Duodenal mucosa (tissue), 2 donors: ENCODE results near the gene SMIM38.
A peak's percentile ranks its signal among the peaks of the same experiment; 100 is the strongest.

Experiments
- H3K27ac ChIP-seq: one replicate; pipeline ENCODE4 v1.7.0; 2013; ENCODE audit warnings: low read depth, low read length
- H3K27me3 ChIP-seq, 2 donors: one replicate each; pipeline ENCODE4 v1.7.0; 2013; ENCODE audit warnings: low read length in 2 of 2, control low read depth in 1 of 2; ENCODE audit not compliant: insufficient read depth in 2 of 2, control insufficient read depth in 1 of 2
- H3K36me3 ChIP-seq, 2 donors: one replicate each; pipeline ENCODE4 v1.7.0; 2013; ENCODE audit warnings: low read length in 2 of 2, control low read depth in 1 of 2; ENCODE audit not compliant: insufficient read depth in 2 of 2, control insufficient read depth in 1 of 2
- H3K4me1 ChIP-seq, 2 donors: one replicate each; pipeline ENCODE4 v1.7.0; 2013; ENCODE audit warnings: low read length in 2 of 2, control low read depth in 1 of 2; ENCODE audit not compliant: insufficient read depth in 2 of 2, control insufficient read depth in 1 of 2
- H3K4me3 ChIP-seq, 2 donors: one replicate each; pipeline ENCODE4 v1.7.0; 2013; ENCODE audit warnings: low read length in 2 of 2, low read depth in 1 of 2
- H3K9ac ChIP-seq, 2 donors: one replicate each; pipeline ENCODE4 v1.7.0; 2013; ENCODE audit warnings: low read length in 2 of 2, low read depth in 1 of 2
- H3K9me3 ChIP-seq, 2 donors: one replicate each; pipeline ENCODE4 v1.7.0; 2013; ENCODE audit warnings: low read length in 2 of 2, control low read depth in 1 of 2; ENCODE audit not compliant: control insufficient read depth in 1 of 2

Gene SMIM38

DNA sequence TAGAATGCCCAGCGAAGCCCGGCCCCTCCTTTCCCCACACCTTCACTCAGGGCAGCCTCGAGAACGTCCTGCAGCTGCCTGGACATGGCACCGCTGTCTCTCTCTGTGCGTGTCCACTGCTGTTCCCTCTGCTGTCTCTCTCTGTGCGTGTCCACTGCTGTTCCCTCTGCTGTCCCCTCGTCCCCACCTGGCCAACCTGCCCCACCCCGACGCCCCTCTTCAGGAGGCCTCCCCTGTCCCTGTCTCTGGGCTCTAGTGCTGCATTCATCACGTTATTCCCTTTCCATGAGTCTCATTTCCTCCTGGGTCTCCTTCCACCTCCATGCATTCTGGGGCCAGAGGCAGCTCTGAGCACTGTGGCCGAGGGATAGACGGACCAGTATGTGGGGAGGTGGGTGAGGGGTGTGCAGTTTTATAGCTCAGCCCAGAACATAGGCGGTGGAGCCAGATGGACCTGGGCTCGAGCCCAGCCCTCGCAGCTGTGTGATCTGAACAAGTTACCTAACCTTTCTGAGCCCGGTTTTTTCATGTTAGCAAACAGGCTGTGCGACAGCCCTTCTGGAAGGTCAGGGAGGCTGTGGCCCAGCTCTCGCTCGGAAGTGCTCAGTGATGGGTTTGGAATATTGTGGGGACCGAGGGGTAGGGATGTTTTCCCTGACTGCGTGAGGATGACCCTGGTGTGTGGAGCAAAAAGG, 41.9 kb upstream of the SMIM38 start:
- Histone ChIP-seq H3K27ac (no peak overlapping the region), H3K4me1 (peaks cover 9 to 10% of the 10 kb centered on the region in 2 donors), H3K9ac (no peak overlapping the region), H3K36me3 (no peaks in the 10 kb centered on the region), H3K9me3 (no peaks in the 10 kb centered on the region), H3K27me3 (peaks cover 0 to 2% of the 10 kb centered on the region in 2 donors), H3K4me3 (no peak overlapping the region)

- Histone ChIP-seq H3K36me3 (no peaks in the 10 kb centered on the region), H3K27ac (no peak overlapping the region), H3K9ac (no peak overlapping the region), H3K4me3 (no peak overlapping the region), H3K27me3 (peaks cover 0 to 2% of the 10 kb centered on the region in 2 donors), H3K4me1 (peaks cover 9 to 10% of the 10 kb centered on the region in 2 donors), H3K9me3 (no peaks in the 10 kb centered on the region)
These were observed 41.4 kb upstream of the SMIM38 start for GRCh38 chr11:69114362-69114761.

- peaks cover 0 to 2% of the 10 kb centered on the region in 2 donors for H3K27me3 ChIP-seq
- no peak overlapping the region for H3K9ac ChIP-seq
- no peaks in the 10 kb centered on the region for H3K9me3 ChIP-seq
- H3K4me1 ChIP-seq: peaks cover 9 to 10% of the 10 kb centered on the region in 2 donors
- H3K27ac ChIP-seq: peak overlapping the region; percentile 10
- H3K4me3 ChIP-seq: no peak overlapping the region
- H3K36me3 ChIP-seq: no peaks in the 10 kb centered on the region
These were observed 40.8 kb upstream of the SMIM38 start for GRCh38 chr11:69114811-69115523.

DNA sequence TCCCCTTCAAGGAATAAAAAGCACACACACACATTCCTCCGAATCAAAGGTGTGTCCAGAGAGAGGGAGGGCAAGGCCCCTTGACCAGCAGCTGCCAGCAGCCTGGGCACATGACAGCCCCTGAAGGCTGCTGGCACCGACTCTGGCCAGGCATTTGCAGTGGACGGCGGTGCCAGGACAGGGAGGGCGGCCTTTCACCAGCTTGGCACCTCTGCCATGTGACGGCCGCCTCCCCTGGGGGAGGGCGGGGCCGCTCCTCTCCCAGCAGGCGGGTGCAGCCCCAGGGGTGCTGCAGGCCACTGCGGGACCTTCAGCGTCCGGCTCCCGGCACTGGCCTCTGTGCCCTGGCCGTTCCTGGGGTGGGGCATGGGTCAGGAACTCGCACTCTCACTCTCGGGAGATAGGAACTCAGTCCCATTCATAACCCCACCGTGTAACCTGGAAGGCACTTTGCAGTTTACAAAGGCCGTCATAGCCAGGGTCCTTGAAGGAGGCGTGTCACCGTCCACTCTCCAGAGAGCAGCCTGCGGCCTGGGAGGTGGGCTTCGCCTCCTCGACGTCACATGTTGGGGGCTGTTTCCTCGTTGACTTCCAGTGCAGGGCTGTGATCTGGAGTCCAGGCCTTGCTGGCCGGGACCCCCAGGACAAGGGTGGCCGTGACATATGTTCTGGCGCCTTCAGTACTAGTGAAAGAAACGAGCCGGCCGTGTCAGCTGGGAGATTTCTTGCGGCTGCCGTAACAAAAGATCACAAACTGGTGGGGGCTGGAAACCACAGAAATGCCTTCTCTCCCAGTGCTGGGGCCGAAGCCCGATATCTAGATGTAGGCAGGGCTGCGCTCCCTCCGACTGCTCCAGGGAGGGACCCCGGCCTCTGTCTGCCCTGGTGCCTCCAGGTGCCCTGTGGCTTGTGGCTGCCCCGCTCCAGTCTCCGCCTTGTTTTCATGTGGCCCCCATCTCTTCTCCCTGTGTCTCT, 39.9 kb upstream of the SMIM38 start:
- Histone ChIP-seq H3K9ac (no peak overlapping the region), H3K9me3 (no peaks in the 10 kb centered on the region), H3K36me3 (no peaks in the 10 kb centered on the region), H3K4me1 (peaks cover 9 to 10% of the 10 kb centered on the region in 2 donors), H3K4me3 (no peak overlapping the region), H3K27me3 (peaks cover 0 to 2% of the 10 kb centered on the region in 2 donors), H3K27ac (no peak overlapping the region)

DNA sequence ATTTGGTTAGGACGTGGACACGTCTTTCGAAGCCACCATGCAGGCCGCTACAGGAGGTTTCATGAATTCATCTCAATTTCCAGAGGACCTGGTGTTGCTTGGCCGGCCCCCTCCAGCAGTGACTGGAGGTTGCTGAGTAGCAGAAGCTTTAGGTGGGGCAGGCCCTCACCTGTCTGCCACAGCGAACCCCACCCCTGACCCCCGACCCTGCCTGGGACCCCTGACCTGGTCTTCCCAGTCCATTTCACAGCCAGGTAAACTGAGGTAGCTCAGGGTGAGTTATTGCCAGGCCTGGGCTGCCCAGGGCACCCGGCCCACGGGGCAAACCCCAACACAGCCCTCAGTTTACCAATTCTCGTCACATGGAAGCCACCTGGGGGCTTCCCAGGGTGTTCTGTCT, 39.1 kb upstream of the SMIM38 start:
- Histone ChIP-seq H3K9ac (no peak overlapping the region), H3K4me3 (no peak overlapping the region), H3K4me1 (peaks cover 9 to 10% of the 10 kb centered on the region in 2 donors), H3K9me3 (no peaks in the 10 kb centered on the region), H3K27me3 (peaks cover 0 to 2% of the 10 kb centered on the region in 2 donors), H3K27ac (no peak overlapping the region), H3K36me3 (no peaks in the 10 kb centered on the region)

DNA sequence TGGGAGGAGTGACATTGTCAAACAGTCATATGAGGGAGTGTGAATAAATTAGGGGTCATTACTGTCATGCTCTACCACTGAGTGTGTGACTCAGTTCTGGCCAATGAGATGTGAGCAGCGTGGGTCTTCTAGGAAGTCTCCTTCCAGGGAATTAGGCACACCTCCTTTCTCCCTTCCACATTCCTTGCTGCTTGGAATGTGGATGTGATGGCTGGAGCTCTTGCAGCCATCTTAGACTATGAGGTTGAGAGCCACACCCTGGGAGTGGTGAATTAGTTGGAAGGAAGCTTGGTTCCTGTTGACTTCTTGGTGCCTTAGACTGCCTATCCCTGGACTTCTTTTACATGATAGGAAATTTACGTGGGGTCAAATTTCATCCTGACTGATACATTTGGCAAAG, 36.5 kb upstream of the SMIM38 start:
- Histone ChIP-seq H3K27me3 (no peaks in the 10 kb centered on the region), H3K4me1 (peaks cover 25 to 30% of the 10 kb centered on the region in 2 donors), H3K4me3 (no peak overlapping the region), H3K9ac (no peak overlapping the region), H3K27ac (no peak overlapping the region), H3K9me3 (no peaks in the 10 kb centered on the region), H3K36me3 (no peaks in the 10 kb centered on the region)

- no peak overlapping the region for H3K9ac ChIP-seq
- no peak overlapping the region for H3K4me3 ChIP-seq
- H3K4me1 ChIP-seq: peaks cover 22 to 25% of the 10 kb centered on the region in 2 donors
- H3K36me3 ChIP-seq: no peaks in the 10 kb centered on the region
- H3K27ac ChIP-seq: no peak overlapping the region
- no peaks in the 10 kb centered on the region for H3K27me3 ChIP-seq
- no peaks in the 10 kb centered on the region for H3K9me3 ChIP-seq
These were observed 35.4 kb upstream of the SMIM38 start for GRCh38 chr11:69120096-69120875.

- Histone ChIP-seq H3K4me1 (peaks cover 16 to 21% of the 10 kb centered on the region in 2 donors), H3K4me3 (no peak overlapping the region), H3K9ac (no peak overlapping the region), H3K9me3 (no peaks in the 10 kb centered on the region), H3K27ac (no peak overlapping the region), H3K36me3 (no peaks in the 10 kb centered on the region), H3K27me3 (no peaks in the 10 kb centered on the region)
These were observed 34.7 kb upstream of the SMIM38 start for GRCh38 chr11:69121021-69121420.

DNA sequence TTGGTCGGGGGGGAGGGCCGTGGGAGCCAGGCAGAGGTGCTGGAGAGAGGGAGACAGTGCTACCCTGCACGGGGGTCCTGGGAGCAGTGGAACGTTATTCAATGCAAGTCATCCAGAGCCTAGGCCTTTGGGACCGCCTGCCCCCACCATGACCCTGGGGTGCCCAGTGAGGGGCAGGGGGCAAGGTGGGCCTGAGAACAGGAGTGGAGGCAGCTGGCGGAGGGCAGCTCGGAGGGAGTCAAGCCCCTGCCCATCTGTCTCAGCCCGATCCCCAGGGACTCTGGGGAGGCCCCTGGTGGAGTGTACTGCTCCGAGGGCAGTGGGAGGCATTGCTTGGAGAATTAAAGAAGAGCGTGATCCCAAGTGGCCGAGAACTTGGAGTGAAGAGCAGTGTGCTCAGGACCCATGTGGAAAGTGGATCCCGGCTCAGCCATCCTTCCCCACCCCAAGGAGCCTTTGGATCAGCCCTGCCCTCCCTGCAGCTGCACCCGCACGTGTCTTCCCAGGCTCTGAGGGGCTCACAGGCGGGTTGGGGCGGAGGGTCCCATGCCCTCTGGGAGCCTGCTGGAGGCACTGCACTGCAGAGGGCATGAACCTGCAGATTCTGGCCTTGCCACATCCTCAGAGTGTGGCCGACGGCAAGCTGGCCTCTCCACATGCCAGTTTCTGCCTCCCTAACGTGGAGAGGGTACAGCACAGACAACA, 34.0 kb upstream of the SMIM38 start:
- H3K36me3 ChIP-seq: no peaks in the 10 kb centered on the region
- H3K9ac ChIP-seq: no peak overlapping the region
- no peak overlapping the region for H3K27ac ChIP-seq

More for the DNA sequence above, 34.0 kb upstream of the SMIM38 start:
- Histone ChIP-seq H3K4me1 (peaks cover 16 to 19% of the 10 kb centered on the region in 2 donors), H3K27me3 (no peaks in the 10 kb centered on the region), H3K9me3 (no peaks in the 10 kb centered on the region), H3K4me3 (no peak overlapping the region)
